GM18909 (cell line): ENCODE results near the gene IGDCC3.

Experiments used
- ATAC-seq: cut with Tn5 transposase; IDR thresholded peaks from one replicate; pipeline ENCODE4 v1.9.1; 2021; ENCODE audit warnings: mild to moderate bottlenecking; ENCODE audit not compliant: unreplicated experiment, poor library complexity

IGDCC3 gene

GRCh38 chr15:65391732-65392131, 13.9 kb upstream of the IGDCC3 start:
- no peak for ATAC-seq

- no peak for ATAC-seq
Measured at GRCh38 chr15:65390447-65390846, 12.6 kb upstream of the IGDCC3 start.

GRCh38 chr15:65389226-65389625, 11.4 kb upstream of the IGDCC3 start:
- no peak for ATAC-seq

- ATAC-seq = no peak
Measured at GRCh38 chr15:65388306-65389080, 10.7 kb upstream of the IGDCC3 start.

- no peak for ATAC-seq
Measured at GRCh38 chr15:65386886-65387285, 9.1 kb upstream of the IGDCC3 start.

GRCh38 chr15:65386376-65386775, 8.6 kb upstream of the IGDCC3 start:
- ATAC-seq = no peak

- ATAC-seq = no peak
Measured at GRCh38 chr15:65385870-65386258, 8.1 kb upstream of the IGDCC3 start.

GRCh38 chr15:65384895-65385869, 7.4 kb upstream of the IGDCC3 start:
- peak; percentile 50 for ATAC-seq

GRCh38 chr15:65384505-65384894, 6.7 kb upstream of the IGDCC3 start:
- ATAC-seq = no peak

GRCh38 chr15:65383991-65384390, 6.2 kb upstream of the IGDCC3 start:
- no peak for ATAC-seq

GRCh38 chr15:65383456-65383855, 5.7 kb upstream of the IGDCC3 start:
- ATAC-seq = no peak

GRCh38 chr15:65382921-65383320, 5.1 kb upstream of the IGDCC3 start:
- no peak for ATAC-seq

- no peak for ATAC-seq
Measured at GRCh38 chr15:65382146-65382491, 4.3 kb upstream of the IGDCC3 start.

GRCh38 chr15:65381445-65382145, 3.8 kb upstream of the IGDCC3 start:
- no peak for ATAC-seq

GRCh38 chr15:65379986-65380385, 2.2 kb upstream of the IGDCC3 start:
- no peak for ATAC-seq

GRCh38 chr15:65377105-65377975, 462 bp downstream of the IGDCC3 start:
- no peak for ATAC-seq

- no peak for ATAC-seq
Measured at GRCh38 chr15:65376767-65377104, 1.1 kb downstream of the IGDCC3 start.

- no peak for ATAC-seq
Measured at GRCh38 chr15:65375871-65376607, 1.8 kb downstream of the IGDCC3 start.

- ATAC-seq = no peak
Measured at GRCh38 chr15:65374821-65375401, 2.9 kb downstream of the IGDCC3 start.
